SHP77 treated with DMSO at 0.1 percent for 48 hours (cell line): Measurements from ENCODE around the gene KLF7.

Source experiments
- DNase-seq: peaks from one replicate; lab custom pipeline; 2025; lab: John Stamatoyannopoulos, UW

Gene KLF7

DNA sequence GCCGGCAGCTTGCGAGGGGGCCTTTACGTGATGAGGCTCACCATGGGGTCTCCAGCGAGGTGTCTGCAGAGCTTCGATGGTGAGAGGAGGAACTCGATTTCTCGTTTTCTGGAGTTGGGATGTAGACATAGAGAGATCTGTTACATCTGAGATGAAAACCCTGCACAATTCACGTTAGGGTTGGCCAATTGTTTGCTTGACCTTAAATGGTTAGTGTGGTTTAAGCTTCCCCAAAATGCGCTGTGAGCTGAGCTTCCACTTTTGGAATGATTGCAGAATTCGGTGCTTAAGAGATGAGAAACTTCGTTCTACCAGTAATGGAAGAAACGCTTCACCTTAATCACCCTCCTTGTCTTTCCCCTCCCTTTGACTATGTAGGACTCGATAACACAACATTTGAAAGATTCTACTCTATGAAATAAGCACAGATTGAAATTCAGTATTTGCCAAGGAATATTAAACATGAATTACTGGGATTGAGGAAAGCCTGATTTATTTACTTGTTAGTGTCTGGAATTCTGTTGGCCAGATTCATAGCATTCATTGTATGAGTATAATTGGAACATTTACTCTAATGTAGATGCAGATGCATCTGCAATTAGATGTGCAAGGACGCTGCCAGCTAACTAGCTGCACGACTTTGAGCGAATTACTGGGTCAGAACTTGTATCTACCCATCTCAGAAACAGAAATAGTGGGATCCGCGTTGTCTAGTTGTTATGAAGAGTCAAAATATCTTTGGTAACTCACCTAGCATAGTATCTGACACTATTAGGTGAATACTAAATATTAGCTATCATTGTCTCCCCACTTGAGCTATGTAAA lies 1.6 kb upstream of the KLF7 start:
- DNase-seq = peak; percentile 65

- DNase-seq = peak; percentile 65
Observed at GRCh38 chr2:207166349-207167098, 776 bp upstream of the KLF7 start.

DNA sequence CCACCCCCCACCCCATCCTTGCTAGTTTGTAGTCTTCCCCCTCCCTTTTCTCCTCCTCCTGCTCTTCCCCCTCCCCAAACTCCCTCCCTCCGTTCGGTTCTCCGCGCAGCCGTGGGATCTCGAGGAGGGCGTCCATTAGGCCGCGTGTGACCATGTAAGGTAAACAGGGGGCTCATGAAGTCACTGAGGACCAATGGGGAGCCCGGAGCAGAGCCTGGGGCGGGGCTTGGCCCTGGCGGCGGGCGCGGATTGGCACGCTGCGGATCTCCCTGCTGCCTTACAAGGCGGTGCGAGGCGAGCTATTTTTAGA lies 246 bp upstream of the KLF7 start:
- peak; percentile 96 for DNase-seq

- DNase-seq = no peak
Observed at GRCh38 chr2:207164006-207164831, 1.5 kb downstream of the KLF7 start.

- DNase-seq = no peak
Observed at GRCh38 chr2:207163756-207164005, 2.1 kb downstream of the KLF7 start.

DNA sequence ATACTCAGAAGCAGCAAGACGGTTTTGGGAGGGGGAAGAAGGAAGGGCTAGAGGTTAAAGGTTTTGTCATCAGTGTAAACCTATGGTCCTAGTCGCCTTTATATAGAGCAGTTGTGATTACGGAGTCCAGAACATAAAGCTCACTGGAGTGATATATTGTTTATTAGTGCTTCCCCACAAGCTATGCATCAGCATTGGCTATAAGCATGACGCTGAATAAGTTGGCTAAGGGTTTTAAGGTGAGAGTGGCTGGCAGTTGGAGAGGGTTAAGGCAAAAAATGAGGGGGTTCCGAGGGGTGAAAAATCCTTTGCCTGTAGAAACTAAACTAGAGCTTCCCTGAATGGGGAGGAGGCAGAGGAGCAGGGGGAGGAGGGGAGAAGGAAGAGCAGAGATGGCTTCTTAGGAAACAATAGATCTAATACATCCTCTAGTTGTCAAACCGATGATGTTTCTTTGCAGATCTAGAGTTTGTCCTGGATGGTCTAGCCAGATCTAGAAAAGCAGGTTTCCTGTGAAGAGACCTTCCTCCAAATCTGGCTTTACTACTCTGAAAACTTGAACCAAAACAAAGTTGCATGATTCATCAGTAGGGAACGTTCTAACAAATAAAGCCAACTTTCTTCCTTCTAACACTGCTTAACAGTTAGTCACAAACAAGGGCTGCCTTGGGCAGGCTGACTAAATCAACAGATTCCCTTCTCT lies 2.5 kb downstream of the KLF7 start:
- no peak for DNase-seq

- DNase-seq = no peak
Observed at GRCh38 chr2:207162316-207162715, 3.4 kb downstream of the KLF7 start.

- peak; percentile 10 for DNase-seq
Observed at GRCh38 chr2:207161247-207162123, 4.3 kb downstream of the KLF7 start.

DNA sequence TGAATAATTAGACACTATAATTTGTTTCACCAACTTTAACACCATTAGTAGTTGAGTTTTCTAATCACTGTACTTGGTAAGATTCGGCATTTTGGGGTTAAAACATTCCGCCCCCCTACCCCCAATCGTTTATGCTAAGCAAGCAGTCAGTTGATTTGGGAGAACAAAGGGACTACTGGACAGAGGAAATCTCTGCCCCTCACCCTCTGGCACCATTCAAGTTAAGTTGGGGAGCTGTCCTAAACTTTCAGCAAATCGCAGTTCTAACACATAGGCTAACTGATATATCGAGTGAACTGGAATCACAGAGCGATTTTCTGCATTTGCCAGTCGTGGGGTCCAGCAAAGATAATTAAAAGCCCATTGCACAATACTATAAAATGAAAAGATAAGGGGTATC lies 5.6 kb downstream of the KLF7 start:
- DNase-seq = no peak

DNA sequence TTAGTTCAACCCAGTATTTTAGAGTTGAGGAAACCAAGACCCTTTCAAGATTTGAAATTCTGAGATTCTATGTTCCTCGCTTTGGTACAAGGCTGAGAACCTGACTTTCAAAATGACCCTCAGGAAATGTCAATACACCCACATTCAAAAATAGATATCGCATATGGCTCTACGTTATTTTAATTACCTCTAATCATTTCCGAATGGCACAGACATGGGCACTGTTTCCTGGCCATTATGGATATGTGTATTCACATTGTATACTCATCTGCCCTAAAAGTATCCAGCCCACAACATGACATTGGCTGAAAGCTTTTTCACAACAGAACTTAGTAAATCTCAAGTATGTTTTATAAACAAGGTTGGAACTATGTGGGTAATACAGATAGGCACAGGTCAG lies 6.7 kb downstream of the KLF7 start:
- DNase-seq = no peak

DNA sequence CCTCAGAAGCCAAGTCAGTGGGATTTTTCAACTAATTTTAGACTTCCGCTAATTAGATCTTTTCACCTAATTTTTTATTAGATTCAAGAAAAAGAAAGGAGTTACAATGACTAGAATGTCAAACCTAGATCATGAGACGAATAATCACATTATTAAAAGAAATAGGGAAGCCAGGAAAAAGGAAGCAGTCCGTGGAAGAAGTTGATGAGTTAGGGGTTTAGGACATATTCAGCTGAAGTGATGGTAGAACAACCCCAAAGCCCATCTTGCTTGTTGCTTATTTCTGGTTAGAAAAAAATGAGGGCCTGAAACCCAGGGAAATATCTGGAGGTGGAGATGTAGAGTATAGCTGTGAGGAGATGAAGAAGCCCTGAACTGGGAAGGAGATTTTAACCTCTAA lies 8.0 kb downstream of the KLF7 start:
- DNase-seq = no peak

DNA sequence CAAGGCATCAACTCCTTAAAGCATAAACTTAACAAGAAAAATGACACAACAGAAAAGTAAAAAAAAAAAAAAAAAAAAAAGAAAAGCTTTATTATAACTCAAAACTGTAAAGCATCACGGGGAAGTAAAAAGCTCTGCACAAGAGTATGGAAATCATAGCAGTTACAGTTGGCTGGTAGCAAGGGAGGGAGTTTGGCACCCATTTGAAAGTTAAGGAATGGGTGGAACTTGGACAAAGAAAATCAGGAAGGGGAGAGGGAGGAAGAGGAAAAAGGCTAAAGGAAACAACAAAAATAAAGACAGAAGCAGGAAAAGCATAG lies 8.6 kb downstream of the KLF7 start:
- no peak for DNase-seq

DNA sequence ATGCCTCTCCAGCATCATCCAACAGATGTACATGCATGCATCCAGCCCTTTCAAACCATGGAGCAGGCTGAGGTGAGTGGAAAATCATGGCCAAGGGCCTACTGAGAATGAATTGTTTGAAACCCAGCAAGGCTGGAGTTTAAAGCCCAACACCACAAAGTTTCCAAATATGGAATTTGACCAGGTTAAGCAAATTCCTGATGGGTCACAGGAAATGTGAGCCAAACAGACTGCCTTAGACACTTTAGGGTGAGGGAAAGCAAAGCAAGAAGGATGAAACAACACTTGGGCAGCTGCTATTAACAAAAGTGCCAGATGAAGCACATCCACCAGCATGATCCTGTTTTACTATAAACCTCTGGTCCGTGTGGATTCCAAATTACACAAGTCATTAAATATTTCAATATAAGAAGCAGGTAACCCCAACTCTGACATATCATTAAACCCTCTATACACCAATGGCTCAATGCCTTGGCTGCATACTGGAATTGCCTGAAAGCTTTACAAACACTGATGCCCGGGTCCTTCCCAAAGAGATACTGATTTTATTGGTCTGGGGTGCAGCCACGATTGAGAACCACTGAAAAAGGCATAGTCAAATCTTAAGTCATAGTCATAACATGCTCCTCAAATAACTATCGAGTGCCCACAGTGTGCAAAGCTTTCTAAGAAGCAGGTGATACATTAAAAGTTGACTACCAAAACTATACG lies 9.1 kb downstream of the KLF7 start:
- no peak for DNase-seq

DNA sequence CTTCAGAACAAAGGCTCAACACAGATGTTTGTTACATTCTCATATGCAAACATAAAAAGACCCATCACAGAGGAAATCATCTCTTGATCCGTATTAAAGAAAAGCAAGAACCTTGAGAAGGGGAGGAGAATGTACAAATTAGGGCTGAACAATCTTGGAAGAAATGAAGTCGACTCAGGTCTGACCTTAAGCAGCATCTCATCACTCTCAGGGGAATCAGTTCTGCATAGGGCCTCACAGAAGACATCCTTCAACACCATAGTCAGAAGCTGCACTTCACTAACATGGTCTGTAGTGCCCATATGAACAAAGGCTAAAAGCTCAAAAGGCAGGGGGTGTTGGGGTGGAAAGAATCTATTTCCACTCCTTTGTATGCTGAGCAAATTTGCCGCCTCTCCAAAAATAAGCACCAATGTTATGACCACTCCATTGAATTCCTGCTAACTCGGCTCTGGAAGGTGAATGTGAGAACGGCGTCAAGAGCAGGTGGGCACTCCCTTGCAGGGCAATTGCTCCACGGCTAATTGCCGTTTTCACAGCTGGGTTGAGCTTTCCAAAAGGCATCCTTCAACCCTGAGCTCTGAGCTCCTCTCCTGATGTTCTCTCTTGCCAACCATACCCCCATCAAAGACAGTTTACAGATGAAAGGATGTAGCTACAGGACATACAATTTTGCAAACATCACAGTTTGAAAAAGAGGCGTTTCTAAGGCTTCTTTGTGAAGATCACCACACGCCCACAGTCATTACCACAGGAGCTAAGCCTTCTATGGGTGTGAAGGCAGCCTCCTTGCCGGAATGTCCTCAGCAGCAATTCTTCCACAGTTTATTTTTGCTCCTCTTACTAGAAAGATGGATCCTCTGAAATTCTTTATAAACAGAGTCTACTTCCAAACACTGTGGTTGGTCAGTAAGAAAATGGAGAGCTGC lies 10.0 kb downstream of the KLF7 start:
- no peak for DNase-seq

GRCh38 chr2:207154556-207155510 lies 10.9 kb downstream of the KLF7 start:
- no peak for DNase-seq

- DNase-seq = no peak
Observed at GRCh38 chr2:207153266-207153975, 12.3 kb downstream of the KLF7 start.

GRCh38 chr2:207151048-207151447 lies 14.7 kb downstream of the KLF7 start:
- DNase-seq = no peak

DNA sequence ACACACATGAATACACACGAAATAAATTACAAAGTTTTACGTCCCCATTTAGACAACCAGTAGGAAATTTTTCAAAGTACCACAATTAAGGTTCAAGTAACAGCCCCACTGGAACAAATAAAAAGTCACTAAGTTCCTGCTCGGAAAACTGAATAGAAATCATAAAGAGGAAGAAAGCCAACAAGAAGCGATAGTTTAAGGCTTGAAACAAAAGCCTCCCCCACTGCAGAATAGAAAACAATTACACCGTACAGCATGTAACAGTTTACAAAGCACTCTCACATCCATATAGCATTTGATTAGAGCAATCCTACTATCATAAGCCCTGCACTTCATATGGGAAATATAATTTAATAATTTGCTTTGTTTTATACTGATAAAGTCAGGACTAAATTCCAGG lies 15.5 kb downstream of the KLF7 start:
- DNase-seq = no peak
